Measurements from ENCODE around the gene RASA4B.
A peak's percentile ranks its signal among the peaks of the same experiment; 100 is the strongest.
"Not testable (repeated sequence)": the region's sequence is repeated elsewhere in the genome, so short reads cannot be mapped to it uniquely, and the experiment has no call there.

RASA4B gene

GRCh38 chr7:102472126-102473041 lies 45.2 kb downstream of the RASA4B start:
- no peak for DNase-seq

- no peak for DNase-seq
These were observed 45.8 kb downstream of the RASA4B start for GRCh38 chr7:102471791-102472125.

DNA sequence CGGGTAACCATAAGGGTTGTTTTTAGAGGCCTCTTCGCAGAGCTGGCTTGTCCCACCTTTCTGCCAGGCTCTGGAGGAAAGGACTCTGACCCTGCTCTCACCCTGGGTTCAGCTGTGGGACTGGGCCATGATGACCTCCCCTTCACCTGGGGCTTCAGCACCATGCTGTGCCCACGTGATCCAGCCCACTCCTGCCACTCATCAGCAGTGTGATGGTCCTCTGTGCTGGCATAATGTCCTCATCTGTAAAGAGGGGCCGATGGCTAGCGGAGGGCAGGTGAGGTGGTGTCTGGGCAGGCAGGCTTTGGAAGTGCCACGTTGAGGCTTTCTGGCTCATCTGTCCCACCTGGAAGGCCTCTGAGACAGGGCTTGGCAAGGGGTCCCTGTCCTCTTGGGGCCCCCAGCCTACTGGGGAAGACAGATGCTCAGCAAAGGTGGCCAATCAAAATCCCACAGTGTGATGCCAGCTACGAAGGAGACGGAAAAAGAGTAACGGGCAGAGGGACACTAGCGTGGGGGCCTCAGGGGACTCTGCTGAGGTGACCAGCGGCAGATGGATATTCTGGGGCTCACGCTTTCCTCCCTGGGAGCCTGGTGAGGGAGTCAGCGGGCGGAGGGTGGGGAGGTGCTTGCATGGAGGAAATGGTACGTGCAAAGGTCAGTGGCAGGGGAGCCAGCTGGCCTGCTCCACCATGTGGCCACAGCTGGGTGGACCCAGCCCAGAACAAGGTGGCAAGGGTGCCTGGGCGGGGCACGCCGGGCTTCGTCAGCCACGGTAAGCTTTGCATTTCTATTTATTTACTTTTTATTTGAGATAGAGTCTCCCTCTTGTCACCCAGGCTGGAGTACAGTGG lies 47.4 kb downstream of the RASA4B start:
- no peak for DNase-seq

- DNase-seq: no peak
These were observed 48.1 kb downstream of the RASA4B start for GRCh38 chr7:102469351-102469971.

- no peak for DNase-seq
These were observed 48.9 kb downstream of the RASA4B start for GRCh38 chr7:102468478-102469350.

GRCh38 chr7:102467581-102468477 lies 49.7 kb downstream of the RASA4B start:
- no peak for DNase-seq

- DNase-seq: no peak
These were observed 51.5 kb downstream of the RASA4B start for GRCh38 chr7:102466097-102466496.

DNA sequence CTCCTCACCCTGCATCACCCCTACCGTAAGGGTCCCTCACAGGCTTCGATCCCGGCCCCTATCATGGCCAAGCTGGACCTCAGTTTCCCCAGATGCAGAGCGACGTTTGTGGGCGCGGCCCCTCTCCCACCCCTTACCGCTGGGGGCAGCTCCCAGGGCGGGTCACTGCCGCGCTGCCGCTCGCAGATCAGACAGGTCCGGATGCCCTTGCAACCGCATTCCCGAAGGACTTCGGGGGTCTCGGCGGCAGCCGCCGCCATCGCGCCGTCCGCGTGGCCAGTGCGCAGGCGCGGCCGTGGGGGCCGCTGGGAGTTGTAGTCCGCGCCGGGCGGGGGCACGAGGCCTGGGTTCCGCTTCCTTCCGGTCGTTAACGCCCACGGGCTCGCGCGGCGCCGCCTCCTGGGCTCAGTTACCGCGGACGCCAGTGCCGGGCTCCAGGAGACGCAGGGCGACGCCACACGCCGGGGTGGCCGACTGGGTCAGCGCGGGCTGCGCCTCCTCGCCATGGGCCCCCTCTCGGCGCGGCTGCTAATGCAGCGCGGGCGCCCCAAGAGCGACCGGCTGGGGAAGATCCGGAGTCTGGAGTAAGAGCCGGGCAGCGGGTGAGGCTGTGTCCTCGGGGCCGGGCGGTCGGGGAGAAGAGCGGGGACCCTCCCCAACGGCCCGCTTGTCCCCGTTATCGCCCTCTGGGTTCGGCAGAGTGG lies 52.8 kb downstream of the RASA4B start, which contains the start of the genes ALKBH4 and LRWD1:
Gene ALKBH4 (minus strand): TSS at position 287 of the 704 bp plus-strand sequence. CDS start 27 bp downstream, at position 260.
Gene LRWD1 (plus strand): TSS at position 408 of the 704 bp plus-strand sequence. CDS start 97 bp downstream, at position 505.
- peak; percentile 81 for DNase-seq

GRCh38 chr7:102463841-102464576 lies 53.6 kb downstream of the RASA4B start:
- no peak for DNase-seq

DNA sequence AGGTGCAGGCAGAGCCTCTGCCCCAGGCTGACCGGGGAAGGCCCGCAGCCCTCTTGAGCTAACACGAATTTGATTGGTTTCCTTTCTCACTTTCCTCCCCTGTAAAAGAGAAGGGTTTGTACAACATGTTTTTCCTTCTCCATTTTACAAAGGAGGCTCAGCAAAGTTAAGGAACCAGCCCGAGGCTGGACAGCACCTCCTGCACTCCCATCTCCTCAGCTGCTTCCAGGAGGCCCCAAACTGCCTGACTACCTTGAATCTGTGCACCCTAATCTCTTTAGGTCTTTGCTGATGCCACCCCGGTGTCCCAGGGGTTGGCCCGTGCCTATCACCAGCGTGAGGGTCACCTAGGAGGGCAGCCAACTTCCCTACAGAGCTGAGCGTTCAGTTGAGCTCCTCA lies 57.1 kb downstream of the RASA4B start:
- no peak for DNase-seq

- DNase-seq: no peak
These were observed 58.2 kb downstream of the RASA4B start for GRCh38 chr7:102459221-102459844.

DNA sequence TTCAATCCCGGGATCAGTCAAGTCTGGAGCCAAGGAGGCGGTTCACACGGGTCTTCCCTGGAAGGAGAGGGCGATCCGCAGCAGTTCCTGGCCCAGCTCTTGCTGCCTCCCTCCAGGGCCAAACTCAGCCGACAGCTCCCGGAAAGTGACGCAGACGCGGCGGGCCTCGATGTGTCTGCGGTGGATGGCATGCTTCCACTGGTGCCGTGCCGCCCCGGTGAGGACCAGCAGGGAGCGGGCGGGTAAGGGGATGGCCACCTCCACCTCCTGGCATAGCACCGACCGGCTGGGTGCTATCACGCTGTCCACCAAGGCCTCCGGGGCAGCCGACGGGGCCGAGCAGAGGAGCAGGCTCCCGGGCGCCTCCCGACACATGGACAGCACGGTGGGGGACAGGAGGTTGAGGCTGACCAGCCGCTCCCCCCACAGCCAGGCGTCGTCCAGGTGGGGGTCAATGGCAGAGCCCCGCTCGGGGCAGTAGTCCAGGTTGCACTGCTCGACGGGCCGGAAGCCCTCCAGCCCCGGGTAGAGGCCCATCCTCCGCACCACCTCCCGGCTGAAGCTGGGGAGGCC lies 60.1 kb downstream of the RASA4B start:
- DNase-seq: no peak

- DNase-seq: no peak
These were observed 61.2 kb downstream of the RASA4B start for GRCh38 chr7:102456327-102456726.

- DNase-seq: no peak
These were observed 62.0 kb downstream of the RASA4B start for GRCh38 chr7:102455596-102455995.

DNA sequence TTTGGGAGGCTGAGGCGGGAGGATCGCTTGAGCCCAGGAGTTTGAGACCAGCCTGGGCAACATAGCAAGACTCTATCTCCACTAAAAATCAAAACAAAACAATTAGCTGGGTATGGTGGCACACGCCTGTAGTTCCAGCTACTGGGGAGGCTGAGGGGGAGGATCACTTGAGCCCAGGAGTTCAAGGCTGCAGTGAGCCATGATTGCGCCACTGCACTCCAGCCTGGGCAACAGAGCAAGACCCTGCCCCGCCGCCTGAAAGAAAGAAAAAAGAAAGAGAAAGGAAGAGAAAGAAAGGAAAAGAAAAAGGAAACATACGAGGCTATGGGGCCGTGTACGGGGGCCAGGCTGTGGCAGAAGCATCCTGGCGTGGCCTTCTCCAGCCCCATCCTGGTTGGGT lies 62.6 kb downstream of the RASA4B start:
- not testable (repeated sequence) for DNase-seq

- DNase-seq: no peak
These were observed 63.1 kb downstream of the RASA4B start for GRCh38 chr7:102454468-102454867.

GRCh38 chr7:102453319-102453718 lies 64.3 kb downstream of the RASA4B start:
- peak; percentile 14 for DNase-seq

GRCh38 chr7:102452451-102452850 lies 65.1 kb downstream of the RASA4B start:
- DNase-seq: no peak

All from DMS79 treated with DMSO at 0.1 percent for 48 hours (cell line).